ENCODE data around the gene CCNG2.
"Not testable (repeated sequence)": the region's sequence is repeated elsewhere in the genome, so short reads cannot be mapped to it uniquely, and the experiment has no call there.

The CCNG2 gene, protein sequence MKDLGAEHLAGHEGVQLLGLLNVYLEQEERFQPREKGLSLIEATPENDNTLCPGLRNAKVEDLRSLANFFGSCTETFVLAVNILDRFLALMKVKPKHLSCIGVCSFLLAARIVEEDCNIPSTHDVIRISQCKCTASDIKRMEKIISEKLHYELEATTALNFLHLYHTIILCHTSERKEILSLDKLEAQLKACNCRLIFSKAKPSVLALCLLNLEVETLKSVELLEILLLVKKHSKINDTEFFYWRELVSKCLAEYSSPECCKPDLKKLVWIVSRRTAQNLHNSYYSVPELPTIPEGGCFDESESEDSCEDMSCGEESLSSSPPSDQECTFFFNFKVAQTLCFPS

DNA sequence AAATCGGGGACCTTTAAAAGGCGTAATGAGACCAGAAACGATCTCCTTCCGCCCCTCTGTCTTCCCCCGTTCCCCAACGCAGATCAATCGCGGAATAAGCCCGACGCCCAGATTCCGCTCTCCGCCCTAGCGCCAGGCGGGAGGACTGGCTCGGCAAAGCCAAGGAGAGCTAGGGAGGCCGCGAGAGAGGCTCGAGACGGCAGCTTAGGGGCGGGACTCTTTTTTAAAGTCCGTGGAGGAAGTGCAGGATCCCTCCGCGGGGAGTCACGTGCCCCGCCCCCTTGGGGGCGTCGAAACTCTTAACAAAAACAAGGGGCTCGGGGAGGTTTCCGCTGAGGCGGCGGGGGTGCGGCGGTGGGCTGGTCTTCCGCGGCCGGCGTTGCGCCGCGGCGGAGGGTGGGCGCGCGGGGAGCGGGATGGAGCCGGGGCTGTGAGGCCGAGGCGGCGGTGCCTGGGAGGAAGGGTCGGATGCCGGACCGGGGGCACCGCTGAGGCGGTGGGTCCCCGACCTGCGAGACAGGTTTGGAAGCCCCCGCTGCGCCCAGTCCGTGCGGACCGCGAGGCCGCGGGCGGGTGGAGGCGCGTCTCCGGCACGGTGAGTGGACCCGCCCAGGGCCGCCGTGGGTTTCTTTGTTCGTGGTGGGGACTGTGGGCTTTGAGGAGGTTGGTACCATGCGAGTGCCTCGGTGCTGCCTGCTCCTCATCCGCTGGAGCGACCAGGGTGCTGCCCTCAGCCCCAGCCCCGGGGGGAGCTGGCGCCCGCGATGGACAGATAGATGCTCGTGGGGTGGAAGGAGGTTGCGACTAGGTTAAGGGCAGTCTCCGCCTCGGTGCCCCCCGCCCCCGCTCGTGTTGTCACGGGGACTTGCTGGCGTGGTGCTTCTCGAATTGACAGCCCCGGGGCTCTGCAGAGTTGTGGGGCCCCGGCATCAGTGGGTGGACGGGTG is at the start of gene CCNG2:
Gene CCNG2 (plus strand): TSS at position 296 of the 947 bp plus-strand sequence. CDS start 1,326 bp downstream, outside the sequence.
- peak; percentile 63 to 68 for DNase-seq (ENCODE audit: low read depth in 2 of 2)

DNA sequence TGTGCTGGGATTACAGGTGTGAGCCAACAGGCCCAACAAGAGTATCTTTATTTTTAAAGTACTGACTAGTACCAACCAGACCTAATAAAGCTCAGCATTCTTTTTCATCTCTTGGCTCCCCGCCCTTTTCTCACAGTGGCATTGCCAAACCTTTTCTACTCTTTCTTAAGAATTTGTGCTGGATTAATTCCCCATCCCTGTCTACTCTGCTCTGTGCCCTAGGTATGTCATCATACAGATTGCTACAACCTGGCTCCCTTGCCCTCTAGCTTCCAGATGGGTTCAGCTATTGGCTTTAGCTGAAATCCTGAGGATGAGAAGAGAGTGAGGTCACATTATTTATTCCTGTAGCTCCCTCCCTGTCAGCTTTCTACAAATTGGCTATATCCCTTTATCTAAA is 46.3 kb upstream of the CCNG2 start:
- DNase-seq (ENCODE audit: low read depth in 2 of 2): no peak

DNA sequence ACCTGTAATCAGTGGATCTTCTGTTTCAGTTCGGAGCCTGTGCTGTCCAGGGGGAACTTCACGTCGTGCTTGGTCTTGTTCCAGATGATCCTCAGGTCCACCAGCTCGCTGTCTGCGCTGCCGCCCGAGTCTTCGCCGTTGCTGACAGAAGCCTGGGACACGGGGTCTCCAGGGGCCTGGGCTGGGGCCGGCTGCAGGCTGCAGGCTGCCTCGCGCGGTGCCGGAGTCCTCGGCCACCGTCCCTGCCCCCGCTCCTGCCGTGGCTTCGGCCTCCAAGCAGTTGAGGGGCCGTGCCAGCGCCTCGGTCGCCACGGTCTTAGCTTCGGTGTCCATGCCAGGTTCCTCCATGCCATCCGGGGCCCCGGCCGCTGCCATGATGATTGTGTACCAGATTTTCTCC is 43.9 kb upstream of the CCNG2 start:
- no peak for DNase-seq (ENCODE audit: low read depth in 2 of 2)

DNA sequence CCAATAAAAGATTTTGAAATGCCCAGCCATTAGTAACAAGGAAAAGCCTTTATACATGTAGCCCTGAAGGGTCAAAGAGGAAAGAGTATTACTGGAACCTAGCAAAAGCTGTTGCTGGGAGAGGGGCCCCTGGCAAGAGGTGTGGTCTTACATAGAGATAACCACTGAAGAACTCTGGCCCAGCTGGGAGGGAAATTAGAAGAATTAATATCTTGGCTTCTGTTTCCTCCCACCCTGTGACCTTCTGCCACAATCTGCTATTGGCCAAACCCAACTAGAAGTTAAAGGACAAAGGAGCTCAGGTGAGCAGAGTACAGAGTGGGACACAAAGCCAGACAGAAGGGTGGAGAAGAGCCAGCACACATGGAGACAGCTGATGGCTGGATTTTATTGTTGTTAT is 39.3 kb upstream of the CCNG2 start:
- no peak for DNase-seq (ENCODE audit: low read depth in 2 of 2)

DNA sequence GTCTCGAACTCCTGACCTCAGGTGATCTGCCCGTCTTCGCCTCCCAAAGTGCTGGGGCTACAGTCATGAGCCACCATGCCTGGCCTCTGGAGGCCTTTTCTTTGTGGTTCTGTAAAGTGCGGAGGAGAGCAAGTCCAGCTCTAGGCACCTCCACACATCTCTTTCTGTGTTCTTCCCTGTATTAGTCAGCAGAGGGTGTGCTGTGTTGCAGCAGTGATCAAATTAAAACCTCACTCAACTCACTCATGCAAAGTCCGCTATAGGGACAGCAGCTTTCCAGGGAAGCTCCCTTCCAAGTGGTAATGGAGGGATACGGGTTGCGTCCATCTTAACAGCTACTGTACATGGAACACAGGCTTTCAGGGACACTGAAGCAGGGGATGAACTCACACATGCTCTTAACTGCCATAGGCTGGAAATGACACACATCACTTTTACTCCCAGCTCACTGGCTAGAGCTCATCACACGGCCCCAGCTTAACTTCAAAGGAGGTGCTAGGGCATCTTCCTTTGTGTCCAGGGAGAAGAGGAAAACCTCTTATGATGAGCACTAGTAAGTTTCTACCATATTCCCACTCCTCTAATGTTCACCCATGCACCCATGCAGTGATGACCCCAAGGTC is 36.0 kb upstream of the CCNG2 start:
- no peak for DNase-seq (ENCODE audit: low read depth in 2 of 2)

DNA sequence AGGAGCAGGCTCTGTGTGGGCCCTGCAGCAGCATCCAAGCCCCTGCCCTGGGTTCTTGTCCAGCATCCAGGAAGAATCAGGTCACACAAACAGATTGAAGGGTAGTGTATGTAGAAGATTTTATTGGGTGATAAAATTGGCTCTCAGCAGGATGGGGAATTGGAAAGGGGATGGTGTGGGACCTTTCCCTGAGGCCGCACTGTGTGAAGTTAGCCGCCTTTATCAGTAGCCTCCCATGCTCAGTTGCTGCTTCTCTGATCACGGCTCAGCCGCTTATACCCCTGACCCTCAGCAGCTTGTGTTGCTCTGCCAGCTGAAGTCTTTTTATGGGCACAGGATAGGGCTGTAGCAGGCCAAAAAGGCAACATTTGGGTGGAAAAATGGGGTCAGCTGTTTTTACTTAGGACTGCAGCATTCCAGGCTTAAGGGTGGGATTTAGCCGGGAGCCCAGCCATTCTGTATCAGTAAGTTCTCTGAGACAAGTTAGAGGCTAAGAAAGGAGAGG is 35.2 kb upstream of the CCNG2 start:
- DNase-seq (ENCODE audit: low read depth in 2 of 2): no peak

DNA sequence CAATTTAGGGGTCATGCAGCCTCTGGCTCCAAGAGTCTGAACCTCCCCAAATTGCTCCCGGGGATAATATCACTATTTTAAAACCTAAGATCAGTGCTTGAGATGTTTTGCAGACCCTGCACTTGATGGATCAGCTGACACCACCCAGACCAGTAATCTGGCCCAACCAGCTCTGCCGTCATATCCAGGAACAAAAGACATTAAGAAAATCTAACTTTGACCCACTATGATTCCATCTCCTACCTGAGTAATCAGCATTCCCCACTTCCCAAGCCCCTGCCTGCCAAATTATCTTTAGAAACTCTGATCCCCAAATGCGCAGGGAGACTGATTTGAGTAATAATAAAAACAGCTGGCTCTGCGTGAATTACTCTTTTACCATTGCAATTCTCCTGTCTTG is 34.4 kb upstream of the CCNG2 start:
- DNase-seq (ENCODE audit: low read depth in 2 of 2): no peak

DNA sequence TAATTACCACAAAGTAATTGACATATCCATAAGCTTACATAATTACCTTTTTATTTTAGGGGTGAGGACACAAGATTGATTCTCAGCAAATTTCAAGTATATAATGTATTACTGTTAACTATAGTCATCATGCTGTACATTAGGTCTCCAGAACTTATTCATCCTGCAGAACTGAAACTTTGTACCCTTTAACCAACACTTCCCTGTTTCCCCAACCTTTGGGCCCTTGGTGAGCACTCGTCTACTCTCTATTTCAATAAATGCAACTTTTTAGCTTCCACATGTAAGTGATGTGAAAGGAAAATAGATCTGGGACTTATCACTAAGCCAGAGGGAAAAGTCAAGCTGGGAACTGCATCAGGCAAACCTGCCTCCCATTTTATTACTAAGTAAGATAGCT is 33.6 kb upstream of the CCNG2 start:
- no peak for DNase-seq (ENCODE audit: low read depth in 2 of 2)

DNA sequence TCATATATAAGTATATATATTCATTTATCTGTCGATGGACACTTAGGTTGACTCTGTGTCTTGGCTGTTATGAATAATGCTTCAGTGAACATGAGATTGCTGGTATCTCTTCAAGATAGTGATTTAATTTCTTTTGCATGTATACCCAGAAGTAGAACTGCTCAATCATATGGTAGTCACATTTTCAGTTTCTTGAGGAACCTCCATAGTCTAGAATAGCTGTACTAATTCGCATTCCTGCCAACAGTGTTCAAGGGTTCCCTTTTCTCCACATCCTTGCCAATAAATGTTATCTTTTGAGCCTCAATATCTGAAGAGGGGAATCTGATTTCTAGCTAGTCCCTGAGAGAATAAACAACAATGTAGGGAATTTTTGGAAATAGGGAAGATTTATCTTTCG is 32.4 kb upstream of the CCNG2 start:
- no peak for DNase-seq (ENCODE audit: low read depth in 2 of 2)

DNA sequence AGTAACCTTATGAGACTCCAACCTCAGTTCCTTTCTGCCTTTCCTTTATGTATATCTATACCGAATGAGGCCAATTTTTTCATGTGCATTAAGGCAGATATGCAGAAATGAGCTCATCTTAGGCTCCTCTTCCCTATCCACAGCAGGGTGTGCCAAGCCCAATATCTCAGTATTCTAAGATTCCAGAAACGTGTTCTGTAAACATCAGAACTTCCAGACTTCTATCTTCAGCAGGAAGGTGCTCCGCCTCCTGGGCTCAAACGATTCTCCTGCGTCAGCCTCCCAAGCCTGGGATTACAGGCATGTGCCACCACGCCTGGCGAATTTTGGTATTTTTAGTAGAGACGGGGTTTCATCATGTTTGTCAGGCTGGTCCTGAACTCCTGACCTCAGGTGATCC is 31.0 kb upstream of the CCNG2 start:
- DNase-seq (ENCODE audit: low read depth in 2 of 2): no peak

DNA sequence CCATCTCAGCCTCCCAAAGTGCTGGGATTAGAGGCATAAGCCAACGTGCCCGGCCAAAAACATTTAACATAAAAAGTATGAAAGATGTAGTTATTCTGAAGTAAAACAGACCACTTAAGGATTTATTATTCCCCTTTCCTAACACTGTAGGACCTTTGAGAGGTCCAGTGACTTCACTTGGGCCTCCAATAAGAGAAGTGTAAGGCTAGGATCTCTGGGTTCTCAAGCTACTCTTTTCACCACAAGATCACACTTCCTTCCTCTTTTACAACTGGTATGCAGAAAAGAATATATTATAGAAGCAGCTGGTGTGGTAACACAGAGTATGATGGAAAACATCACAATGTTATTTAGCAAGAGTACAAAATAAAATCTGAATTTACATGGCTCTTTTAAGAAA is 30.2 kb upstream of the CCNG2 start:
- no peak for DNase-seq (ENCODE audit: low read depth in 2 of 2)

DNA sequence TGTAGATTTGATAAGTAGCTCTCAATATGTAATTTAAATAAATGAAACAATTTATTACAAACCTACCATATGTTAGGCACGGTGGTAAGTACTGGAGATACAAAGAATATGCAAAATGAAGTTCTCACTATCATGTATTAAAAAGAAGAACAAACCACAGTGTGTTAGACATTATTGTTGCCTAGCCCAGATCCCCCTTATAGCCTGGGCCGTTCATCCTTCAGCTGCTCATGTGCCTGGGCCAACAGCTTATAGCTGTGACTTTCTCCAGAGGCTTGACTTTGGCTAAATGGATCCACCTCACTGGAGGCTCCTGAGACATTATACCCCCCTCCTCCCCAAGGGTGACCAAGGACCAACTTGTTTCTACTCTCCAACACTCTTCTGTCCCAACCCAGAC is 29.8 kb upstream of the CCNG2 start:
- DNase-seq (ENCODE audit: low read depth in 2 of 2): no peak

DNA sequence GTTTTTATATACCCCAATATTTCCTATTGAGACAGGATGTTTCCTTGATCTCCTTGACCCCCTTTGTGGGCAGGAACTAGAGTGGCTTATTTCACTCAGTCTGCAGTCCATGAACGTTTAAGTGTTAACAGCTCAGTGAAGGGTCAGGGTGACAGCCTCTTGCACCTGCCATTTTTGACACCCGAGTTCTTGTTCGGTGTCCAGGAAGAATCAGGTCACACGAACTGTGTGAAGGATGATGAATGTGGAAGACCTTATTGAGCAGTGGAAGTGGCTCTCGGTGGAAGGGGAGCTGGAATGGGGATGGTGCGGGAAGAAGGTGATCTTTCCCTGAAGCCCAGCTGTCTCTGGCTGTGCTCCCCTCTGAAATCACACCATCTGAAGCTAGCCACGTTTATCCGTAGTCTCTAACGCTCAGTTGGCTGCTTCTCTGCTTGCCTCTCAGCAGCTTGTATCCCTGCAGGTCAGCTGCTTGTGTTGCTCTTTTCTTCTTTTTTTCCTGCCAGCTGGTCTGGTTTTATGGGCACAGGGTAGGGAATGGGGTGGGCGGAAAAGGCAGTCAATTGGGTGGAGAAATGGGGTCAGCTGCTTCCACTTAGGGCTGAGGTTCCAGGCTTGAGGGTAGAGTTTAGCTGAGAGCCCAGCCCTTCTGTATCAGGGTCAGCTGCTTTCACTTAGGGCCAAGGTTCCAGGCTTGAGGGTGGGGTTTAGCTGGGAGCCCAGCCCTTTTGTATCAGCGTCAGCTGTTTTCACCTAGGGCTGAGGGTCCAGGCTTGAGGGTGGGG is 29.0 kb upstream of the CCNG2 start:
- DNase-seq (ENCODE audit: low read depth in 2 of 2): no peak

DNA sequence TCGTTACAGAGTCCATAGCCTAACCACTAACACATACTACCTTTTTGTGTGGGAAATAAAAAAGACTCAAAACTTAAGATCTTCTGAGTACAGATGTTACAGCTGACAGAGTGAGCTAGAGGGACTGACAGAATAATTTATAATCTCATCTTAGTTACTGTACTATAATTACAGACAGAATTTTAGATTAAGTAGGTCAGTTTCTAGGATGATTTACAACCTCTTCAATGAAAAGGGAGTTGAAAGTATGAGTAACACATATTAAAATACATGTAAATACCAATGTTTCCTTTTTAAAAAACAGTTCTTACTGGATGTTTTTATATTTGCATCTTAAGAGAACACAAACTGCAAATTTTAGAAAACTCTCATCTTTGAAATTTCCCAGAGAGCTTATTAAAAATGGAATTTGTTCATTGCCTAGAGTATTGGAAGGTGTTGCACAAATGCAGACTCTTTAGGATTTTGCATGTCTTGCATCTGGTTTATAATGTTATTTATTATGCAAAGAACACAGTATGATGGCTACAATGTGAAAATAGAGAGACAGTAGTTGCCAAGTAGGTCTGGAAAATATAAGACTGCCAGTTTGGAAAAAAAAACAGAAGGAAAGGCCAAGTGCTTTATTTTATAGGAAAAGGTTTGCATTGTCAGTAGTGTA is 24.2 kb upstream of the CCNG2 start:
- DNase-seq (ENCODE audit: low read depth in 2 of 2): no peak

DNA sequence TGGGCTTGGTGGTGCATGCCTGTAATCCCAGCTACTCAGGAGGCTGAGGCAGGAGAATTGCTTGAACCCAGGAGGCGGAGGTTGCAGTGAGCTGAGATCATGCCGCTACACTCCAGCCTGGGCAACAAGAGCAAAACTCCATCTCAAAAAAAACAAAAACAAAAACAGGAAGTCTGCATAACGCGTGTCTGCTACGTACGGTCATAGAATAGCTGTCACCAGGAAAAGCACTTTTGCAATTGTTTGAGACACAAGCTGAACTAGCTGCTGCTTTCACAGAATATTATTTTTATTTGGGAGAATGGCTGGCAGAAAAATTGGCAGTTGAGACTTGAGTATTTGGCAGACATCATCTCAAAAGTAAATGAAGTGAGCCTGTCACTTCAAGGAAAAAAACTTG is 19.6 kb upstream of the CCNG2 start:
- not testable (repeated sequence) for DNase-seq (ENCODE audit: low read depth in 2 of 2)

DNA sequence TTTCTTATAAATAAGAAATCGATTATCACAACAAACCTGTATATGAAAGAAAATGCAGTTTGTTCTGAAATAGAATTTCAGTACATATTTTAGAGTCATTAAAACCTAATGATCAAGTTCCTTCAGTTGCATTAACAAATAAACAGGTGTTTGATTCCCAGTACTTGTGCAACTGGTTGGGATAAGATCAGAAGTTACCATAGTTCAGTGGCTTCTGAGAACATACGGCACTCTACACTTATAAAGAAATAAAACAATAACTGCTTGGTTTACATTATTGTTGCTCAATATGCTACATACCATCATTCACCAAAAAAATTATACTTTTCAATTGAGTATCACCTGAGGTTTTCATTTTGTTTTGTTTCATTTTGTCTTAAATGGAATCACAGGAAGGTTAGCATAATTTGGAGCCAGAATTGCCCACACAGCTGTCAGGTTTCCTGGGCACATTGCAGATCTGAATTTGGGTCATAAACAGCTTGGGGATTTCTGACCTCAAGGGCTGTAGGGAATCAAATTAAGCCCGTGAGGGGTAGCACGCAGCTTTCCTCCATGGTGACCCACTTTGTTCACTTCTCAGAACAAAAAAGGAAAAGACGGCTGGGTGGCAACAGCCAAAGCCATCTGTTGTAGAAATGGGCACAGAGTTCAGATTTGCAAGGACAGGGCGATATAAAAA is 14.9 kb upstream of the CCNG2 start:
- no peak for DNase-seq (ENCODE audit: low read depth in 2 of 2)

DNA sequence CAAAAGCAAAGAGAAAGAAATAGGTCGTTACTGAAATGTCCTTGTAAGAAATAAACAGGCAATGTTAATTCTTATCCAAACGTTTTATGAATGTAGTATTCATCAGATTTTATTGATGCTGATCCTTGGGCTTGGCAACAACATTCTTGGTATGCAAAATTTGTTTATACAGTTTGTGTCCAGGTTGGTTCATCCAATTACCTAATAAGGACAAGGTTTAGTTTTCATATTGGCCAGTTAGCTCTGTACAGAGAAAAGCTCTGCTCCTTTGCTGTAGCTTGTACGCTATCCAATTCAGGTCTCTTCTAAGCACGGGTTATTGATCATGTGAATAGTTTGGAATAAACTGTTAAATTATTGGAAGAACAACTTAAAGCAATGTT is 14.4 kb upstream of the CCNG2 start:
- no peak for DNase-seq (ENCODE audit: low read depth in 2 of 2)

DNA sequence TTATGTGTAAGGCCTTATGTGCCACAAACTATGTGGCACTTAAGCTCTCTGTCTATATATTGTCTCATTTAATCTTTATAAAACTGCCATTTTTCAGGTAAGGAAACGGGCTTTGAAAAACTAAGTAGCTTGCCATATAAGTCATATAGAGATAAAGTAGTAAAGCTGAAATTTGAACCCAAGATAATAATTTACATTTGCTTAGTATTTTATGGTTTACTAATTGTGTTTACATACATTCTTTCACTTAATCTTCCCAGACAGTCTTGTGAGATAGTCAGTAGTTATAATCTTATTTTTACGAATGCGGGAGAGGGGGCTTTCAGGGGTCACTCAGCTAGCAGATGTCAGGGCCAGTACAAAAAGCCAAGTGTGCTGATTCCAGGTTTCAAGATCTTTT is 13.9 kb upstream of the CCNG2 start:
- no peak for DNase-seq (ENCODE audit: low read depth in 2 of 2)

DNA sequence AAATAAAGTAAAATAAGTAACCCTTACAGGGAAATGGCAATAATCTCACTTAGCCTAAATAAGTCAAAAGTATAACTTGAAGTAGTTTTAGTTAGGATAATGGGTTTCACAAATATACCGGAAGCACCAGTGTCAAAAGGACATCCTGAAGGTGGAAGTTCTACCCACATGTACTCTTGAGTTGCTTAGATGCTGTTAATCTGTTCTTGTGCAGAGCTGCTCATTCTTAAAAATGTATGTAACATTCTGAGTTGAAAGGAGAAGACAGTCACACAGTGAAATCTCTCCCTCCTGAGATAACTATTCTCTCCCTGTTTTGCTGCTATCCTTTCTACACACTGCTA is 11.2 kb upstream of the CCNG2 start:
- no peak for DNase-seq (ENCODE audit: low read depth in 2 of 2)
